ENCODE measurements around the gene SH3PXD2A. TPM values are rescaled to one million over a fixed set of nuclear protein-coding genes. Genes with fewer than 3 reads are reported as not detected.

SH3PXD2A gene
- total and polyA plus RNA-seq, 10 of the 15 experiments (the other 5 are each of a cell fraction or from before 2014, with no cell fraction given), result 0.63 to 14.0 (median 4.4) TPM

DNA sequence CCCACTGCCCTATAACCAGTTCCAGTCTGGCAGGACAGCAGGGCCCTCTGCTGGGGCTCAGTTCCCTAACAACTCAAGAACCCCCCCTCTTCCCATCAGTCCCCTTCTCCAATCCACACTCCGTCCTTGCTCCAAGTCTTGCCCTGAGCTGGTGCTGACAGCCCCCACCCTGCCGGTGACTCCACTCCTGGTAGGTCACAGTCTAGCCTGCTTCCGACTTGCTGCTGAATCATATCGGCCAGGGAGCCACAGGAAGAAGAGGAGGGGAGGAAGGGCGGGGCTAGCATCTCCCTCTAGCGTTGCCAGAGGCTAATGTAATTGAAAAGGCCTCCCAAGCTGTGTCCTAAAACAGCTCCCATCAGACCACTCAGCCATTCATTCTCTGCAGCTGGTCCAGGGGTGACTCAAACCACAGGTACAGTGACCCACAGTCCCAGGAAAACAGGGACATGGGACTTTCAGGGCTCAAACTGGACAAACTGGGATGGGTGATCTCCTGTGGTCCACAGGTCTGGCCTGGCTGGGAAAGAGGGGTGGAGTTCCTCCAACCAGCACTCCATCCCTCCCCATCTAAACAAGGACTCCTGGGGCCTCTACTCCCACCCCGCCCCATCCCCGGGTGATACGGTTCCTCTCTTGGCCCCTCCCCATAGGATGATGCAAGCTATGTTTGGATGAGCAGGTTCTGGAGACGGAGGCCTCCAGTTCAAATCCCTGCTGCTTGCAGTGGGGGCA, 158.8 kb downstream of the SH3PXD2A start (continued):
- TF ChIP-seq, protein P1, sequence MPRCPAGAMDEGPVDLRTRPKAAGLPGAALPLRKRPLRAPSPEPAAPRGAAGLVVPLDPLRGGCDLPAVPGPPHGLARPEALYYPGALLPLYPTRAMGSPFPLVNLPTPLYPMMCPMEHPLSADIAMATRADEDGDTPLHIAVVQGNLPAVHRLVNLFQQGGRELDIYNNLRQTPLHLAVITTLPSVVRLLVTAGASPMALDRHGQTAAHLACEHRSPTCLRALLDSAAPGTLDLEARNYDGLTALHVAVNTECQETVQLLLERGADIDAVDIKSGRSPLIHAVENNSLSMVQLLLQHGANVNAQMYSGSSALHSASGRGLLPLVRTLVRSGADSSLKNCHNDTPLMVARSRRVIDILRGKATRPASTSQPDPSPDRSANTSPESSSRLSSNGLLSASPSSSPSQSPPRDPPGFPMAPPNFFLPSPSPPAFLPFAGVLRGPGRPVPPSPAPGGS (IDR thresholded peaks at IDR 0.05; ENCODE audit: borderline replicate concordance, insufficient read depth, low read depth, low read length, poor library complexity, severe bottlenecking), result no peak
- TF ChIP-seq, protein P2, sequence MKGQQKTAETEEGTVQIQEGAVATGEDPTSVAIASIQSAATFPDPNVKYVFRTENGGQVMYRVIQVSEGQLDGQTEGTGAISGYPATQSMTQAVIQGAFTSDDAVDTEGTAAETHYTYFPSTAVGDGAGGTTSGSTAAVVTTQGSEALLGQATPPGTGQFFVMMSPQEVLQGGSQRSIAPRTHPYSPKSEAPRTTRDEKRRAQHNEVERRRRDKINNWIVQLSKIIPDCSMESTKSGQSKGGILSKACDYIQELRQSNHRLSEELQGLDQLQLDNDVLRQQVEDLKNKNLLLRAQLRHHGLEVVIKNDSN (IDR thresholded peaks at IDR 0.05; ENCODE audit: borderline replicate concordance, extremely low read length, insufficient read depth, low read depth, low read length), result no peak
- TF ChIP-seq, protein P3, sequence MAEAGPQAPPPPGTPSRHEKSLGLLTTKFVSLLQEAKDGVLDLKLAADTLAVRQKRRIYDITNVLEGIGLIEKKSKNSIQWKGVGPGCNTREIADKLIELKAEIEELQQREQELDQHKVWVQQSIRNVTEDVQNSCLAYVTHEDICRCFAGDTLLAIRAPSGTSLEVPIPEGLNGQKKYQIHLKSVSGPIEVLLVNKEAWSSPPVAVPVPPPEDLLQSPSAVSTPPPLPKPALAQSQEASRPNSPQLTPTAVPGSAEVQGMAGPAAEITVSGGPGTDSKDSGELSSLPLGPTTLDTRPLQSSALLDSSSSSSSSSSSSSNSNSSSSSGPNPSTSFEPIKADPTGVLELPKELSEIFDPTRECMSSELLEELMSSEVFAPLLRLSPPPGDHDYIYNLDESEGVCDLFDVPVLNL (IDR thresholded peaks at IDR 0.05; ENCODE audit: low read depth, low read length), result no peak
- no peak; the same call in 1 of the 2 replicates for TF ChIP-seq ZNF207 (IDR thresholded peaks at IDR 0.05; ENCODE audit: borderline replicate concordance)
- TF ChIP-seq ZNF217 (IDR thresholded peaks at IDR 0.05), result peak; percentile 79; the same call in 1 of the 2 replicates
- TF ChIP-seq JUND (IDR thresholded peaks at IDR 0.05; ENCODE audit: low read depth, low read length), result no peak
- TF ChIP-seq TAF1 (IDR thresholded peaks at IDR 0.05; ENCODE audit: borderline replicate concordance, low read depth, low read length), result no peak
- TF ChIP-seq SREBF2 (IDR thresholded peaks at IDR 0.05; ENCODE audit: low read length), result no peak
- TF ChIP-seq HDGF (IDR thresholded peaks at IDR 0.05), result peak; percentile 70; the same call in 1 of the 2 replicates
- no peak for TF ChIP-seq SP1 (IDR thresholded peaks at IDR 0.05; ENCODE audit: low read depth, low read length)
- TF ChIP-seq ZBED1 (IDR thresholded peaks at IDR 0.05; ENCODE audit: borderline replicate concordance), result no peak
- TF ChIP-seq RFX5 (IDR thresholded peaks at IDR 0.05; ENCODE audit: low read depth, low read length), result no peak
- TF ChIP-seq SMARCA5 (IDR thresholded peaks at IDR 0.05), result peak; percentile 89
- no peak for TF ChIP-seq NR2C1 (IDR thresholded peaks at IDR 0.05)
- TF ChIP-seq, protein P4, sequence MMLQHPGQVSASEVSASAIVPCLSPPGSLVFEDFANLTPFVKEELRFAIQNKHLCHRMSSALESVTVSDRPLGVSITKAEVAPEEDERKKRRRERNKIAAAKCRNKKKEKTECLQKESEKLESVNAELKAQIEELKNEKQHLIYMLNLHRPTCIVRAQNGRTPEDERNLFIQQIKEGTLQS (IDR thresholded peaks at IDR 0.05; ENCODE audit: borderline replicate concordance, extremely low read depth, low read depth, low read length), result no peak
- no peak for TF ChIP-seq YY1 (IDR thresholded peaks at IDR 0.05; ENCODE audit: low read depth, low read length)
- 0 out of 2 replicates have a peak, but pooled peaks have one; percentile 49 for TF ChIP-seq ZNF24 (IDR thresholded peaks at IDR 0.05)
- no peak for TF ChIP-seq NFIC (IDR thresholded peaks at IDR 0.05; ENCODE audit: low read depth, low read length)
- no peak for TF ChIP-seq YBX1 (IDR thresholded peaks at IDR 0.05)
- TF ChIP-seq, protein P5, sequence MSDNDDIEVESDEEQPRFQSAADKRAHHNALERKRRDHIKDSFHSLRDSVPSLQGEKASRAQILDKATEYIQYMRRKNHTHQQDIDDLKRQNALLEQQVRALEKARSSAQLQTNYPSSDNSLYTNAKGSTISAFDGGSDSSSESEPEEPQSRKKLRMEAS (IDR thresholded peaks at IDR 0.05; ENCODE audit: low read depth, low read length), result 0 out of 2 replicates have a peak, but pooled peaks have one; percentile 13
- TF ChIP-seq, protein P6, sequence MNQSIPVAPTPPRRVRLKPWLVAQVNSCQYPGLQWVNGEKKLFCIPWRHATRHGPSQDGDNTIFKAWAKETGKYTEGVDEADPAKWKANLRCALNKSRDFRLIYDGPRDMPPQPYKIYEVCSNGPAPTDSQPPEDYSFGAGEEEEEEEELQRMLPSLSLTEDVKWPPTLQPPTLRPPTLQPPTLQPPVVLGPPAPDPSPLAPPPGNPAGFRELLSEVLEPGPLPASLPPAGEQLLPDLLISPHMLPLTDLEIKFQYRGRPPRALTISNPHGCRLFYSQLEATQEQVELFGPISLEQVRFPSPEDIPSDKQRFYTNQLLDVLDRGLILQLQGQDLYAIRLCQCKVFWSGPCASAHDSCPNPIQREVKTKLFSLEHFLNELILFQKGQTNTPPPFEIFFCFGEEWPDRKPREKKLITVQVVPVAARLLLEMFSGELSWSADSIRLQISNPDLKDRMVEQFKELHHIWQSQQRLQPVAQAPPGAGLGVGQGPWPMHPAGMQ (IDR thresholded peaks at IDR 0.05; ENCODE audit: borderline replicate concordance), result no peak
- no peak for TF ChIP-seq SIN3A (IDR thresholded peaks at IDR 0.05; ENCODE audit: low read depth, low read length)
- no peak for TF ChIP-seq ZNF384 (IDR thresholded peaks at IDR 0.05; ENCODE audit: borderline replicate concordance, low read depth, low read length)
- 0 out of 2 replicates have a peak, but pooled peaks have one; percentile 28 for TF ChIP-seq CREB1 (IDR thresholded peaks at IDR 0.05; ENCODE audit: low read depth)

Measured in GM12878 (cell line).